PC-3 (cell line): ENCODE measurements around the gene SLC22A13. TPM values are rescaled to one million over a fixed set of nuclear protein-coding genes. Genes with fewer than 3 reads are reported as not detected.
A peak's percentile ranks its signal among the peaks of the same experiment; 100 is the strongest.

ENCODE experiments used
- ATAC-seq: fragments of 200-7000 bp; cut with Tn5 transposase; 2 replicates; pipeline ENCODE4 v1.9.1; 2020; ENCODE audit warnings: mild to moderate bottlenecking, moderate library complexity
- BruUV-seq: library from RNA; stranded (reverse); fragments of 400-500 nt; replicated peaks from 2 replicates; lab custom pipeline; 2021; lab: Mats Ljungman, UMichigan
- CTCF ChIA-PET: fragments of 300-600 bp; sonication (Branson Sonifier 250); formaldehyde crosslinking; loops from one replicate; lab custom pipeline; 2022; ENCODE audit warnings: antibody characterized with exemption; lab: Charles Lee
- POLR2A ChIA-PET: fragments of 300-600 bp; sonication (Branson Sonifier 250); formaldehyde crosslinking; loops from one replicate; lab custom pipeline; 2022; ENCODE audit warnings: antibody characterized with exemption; ENCODE audit not compliant: unreplicated experiment; lab: Charles Lee
- DNase-seq: peaks from one replicate; pipeline ENCODE4 v3.0.0-alpha.2; 2015
- H2AFZ ChIP-seq: fragments of 300-600 bp; sonication (generic); 2 replicates; pipeline ENCODE4 v1.6.0; 2016; ENCODE audit warnings: antibody characterized with exemption, low read length
- H3F3A ChIP-seq: fragments of 300-600 bp; sonication (generic); one replicate; pipeline ENCODE4 v1.6.0; 2017; ENCODE audit warnings: antibody characterized with exemption, low read length, control low read depth, mild to moderate bottlenecking; ENCODE audit not compliant: unreplicated experiment
- H3K27ac ChIP-seq: fragments of 300-600 bp; sonication (generic); 2 replicates; pipeline ENCODE4 v1.5.1; 2016; ENCODE audit warnings: mild to moderate bottlenecking, low read length
- H3K27me3 ChIP-seq: fragments of 300-600 bp; sonication (generic); 2 replicates; pipeline ENCODE4 v1.6.1; 2016; ENCODE audit warnings: low read length, mixed read lengths
- H3K36me3 ChIP-seq: fragments of 300-600 bp; sonication (generic); 2 replicates; pipeline ENCODE4 v1.6.1; 2016; ENCODE audit warnings: low read depth, mixed run types, low read length, mixed read lengths
- H3K4me1 ChIP-seq: fragments of 300-600 bp; sonication (generic); 2 replicates; pipeline ENCODE4 v1.5.1; 2016; ENCODE audit warnings: low read length; ENCODE audit not compliant: insufficient read depth
- H3K4me2 ChIP-seq: fragments of 300-600 bp; sonication (generic); 2 replicates; pipeline ENCODE4 v1.6.0; 2016; ENCODE audit warnings: low read length
- H3K4me3 ChIP-seq: fragments of 300-600 bp; sonication (generic); 2 replicates; pipeline ENCODE4 v1.5.1; 2016; ENCODE audit warnings: mild to moderate bottlenecking, low read length, mixed read lengths
- H3K79me2 ChIP-seq: fragments of 300-600 bp; sonication (generic); 2 replicates; pipeline ENCODE4 v1.6.1; 2017; ENCODE audit warnings: low read length, mixed read lengths
- H3K9ac ChIP-seq: fragments of 300-600 bp; sonication (generic); 2 replicates; pipeline ENCODE4 v1.6.0; 2016; ENCODE audit warnings: mild to moderate bottlenecking, low read length
- H3K9me2 ChIP-seq: fragments of 300-600 bp; sonication (generic); replicated peaks from 2 replicates; pipeline ENCODE4 v1.6.1; 2016; ENCODE audit warnings: mixed run types, low read length, mixed read lengths
- H3K9me3 ChIP-seq: fragments of 300-600 bp; sonication (generic); 2 replicates; pipeline ENCODE4 v1.6.1; 2016; ENCODE audit warnings: low read length, mixed read lengths
- H4K20me1 ChIP-seq: fragments of 300-600 bp; sonication (generic); 2 replicates; pipeline ENCODE4 v1.6.1; 2016; ENCODE audit warnings: low read length, mixed read lengths
- EZH2 ChIP-seq: fragments of 300-600 bp; sonication (generic); IDR thresholded peaks from one replicate; pipeline ENCODE4 v1.6.1; 2017; ENCODE audit warnings: antibody characterized with exemption, mild to moderate bottlenecking, low read length; ENCODE audit not compliant: unreplicated experiment
- EZH2phosphoT487 ChIP-seq: fragments of 300-600 bp; sonication (generic); IDR thresholded peaks from 2 replicates; pipeline ENCODE4 v1.6.1; 2018; ENCODE audit warnings: mild to moderate bottlenecking, antibody characterized with exemption, low read length, borderline replicate concordance
- intact Hi-C: fragments of 100-400 bp; cut with micrococcal nuclease; formaldehyde crosslinking; loops from 2 replicates; pipeline ENCODE4 v1.9.0; 2023
- total RNA-seq: library from RNA; depleted of rRNA; stranded (reverse); fragments of >200 nt; gene quantifications from 2 replicates; pipeline ENCODE4 v1.2.3, GENCODE V29; 2014
- TF ChIP-seq, protein P1 (sequence below): fragments of 300-600 bp; sonication (generic); conservative IDR thresholded peaks from 2 replicates; pipeline ENCODE4 v1.5.1; 2017; ENCODE audit warnings: antibody characterized with exemption, low read depth, mild to moderate bottlenecking, low read length

The SLC22A13 gene
- total RNA-seq, 1 experiment from 2014 or later, result 0.73 TPM

DNA sequence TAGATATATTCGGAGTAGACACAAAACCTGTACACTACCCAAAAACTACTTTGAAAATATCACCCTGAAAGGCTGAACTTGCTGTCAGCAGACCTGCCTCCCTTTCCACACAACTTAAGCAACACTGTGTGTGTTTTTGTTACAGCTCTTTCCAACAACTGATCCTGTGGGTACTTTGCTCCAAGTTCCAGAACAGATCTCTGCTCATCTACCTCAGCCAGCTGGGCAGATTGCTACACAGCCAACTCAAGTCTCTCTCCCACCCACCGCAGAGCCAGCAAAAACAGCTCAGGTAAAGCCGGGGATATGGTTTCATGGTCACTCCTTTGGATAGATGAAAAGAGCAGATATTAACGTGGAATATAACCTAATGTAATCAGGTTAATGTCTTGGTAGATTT is 19.7 kb upstream of the SLC22A13 start:
- no peaks in the 10 kb centered on the region for H3K9me2 ChIP-seq
- no peak for TF ChIP-seq EZH2phosphoT487
- TF ChIP-seq EZH2, result no peak
- TF ChIP-seq, protein P1, sequence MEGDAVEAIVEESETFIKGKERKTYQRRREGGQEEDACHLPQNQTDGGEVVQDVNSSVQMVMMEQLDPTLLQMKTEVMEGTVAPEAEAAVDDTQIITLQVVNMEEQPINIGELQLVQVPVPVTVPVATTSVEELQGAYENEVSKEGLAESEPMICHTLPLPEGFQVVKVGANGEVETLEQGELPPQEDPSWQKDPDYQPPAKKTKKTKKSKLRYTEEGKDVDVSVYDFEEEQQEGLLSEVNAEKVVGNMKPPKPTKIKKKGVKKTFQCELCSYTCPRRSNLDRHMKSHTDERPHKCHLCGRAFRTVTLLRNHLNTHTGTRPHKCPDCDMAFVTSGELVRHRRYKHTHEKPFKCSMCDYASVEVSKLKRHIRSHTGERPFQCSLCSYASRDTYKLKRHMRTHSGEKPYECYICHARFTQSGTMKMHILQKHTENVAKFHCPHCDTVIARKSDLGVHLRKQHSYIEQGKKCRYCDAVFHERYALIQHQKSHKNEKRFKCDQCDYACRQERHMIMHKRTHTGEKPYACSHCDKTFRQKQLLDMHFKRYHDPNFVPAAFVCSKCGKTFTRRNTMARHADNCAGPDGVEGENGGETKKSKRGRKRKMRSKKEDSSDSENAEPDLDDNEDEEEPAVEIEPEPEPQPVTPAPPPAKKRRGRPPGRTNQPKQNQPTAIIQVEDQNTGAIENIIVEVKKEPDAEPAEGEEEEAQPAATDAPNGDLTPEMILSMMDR, result no peak
- CTCF ChIA-PET, result no interaction called here
- H2AFZ ChIP-seq, result no peak overlapping the region
- no peak overlapping the region for H3K27ac ChIP-seq
- no TSS peak for BruUV-seq
- no peak overlapping the region for H3K4me2 ChIP-seq
- peaks cover 68% of the 10 kb centered on the region for H3K36me3 ChIP-seq
- peaks cover 9% of the 10 kb centered on the region for H3F3A ChIP-seq
- intact Hi-C loops, result no loop called here
- POLR2A ChIA-PET, result no interaction called here
- no peak overlapping the region for H3K9ac ChIP-seq
- H3K79me2 ChIP-seq, result no peaks in the 10 kb centered on the region
- H3K4me3 ChIP-seq, result no peak overlapping the region
- no peaks in the 10 kb centered on the region for H3K9me3 ChIP-seq
- no peaks in the 10 kb centered on the region for H3K27me3 ChIP-seq
- H3K4me1 ChIP-seq, result peaks cover 11% of the 10 kb centered on the region
- H4K20me1 ChIP-seq, result peaks cover 4% of the 10 kb centered on the region; the same call in 1 of the 2 replicates
- DNase-seq (no peak), ATAC-seq (no peak)

DNA sequence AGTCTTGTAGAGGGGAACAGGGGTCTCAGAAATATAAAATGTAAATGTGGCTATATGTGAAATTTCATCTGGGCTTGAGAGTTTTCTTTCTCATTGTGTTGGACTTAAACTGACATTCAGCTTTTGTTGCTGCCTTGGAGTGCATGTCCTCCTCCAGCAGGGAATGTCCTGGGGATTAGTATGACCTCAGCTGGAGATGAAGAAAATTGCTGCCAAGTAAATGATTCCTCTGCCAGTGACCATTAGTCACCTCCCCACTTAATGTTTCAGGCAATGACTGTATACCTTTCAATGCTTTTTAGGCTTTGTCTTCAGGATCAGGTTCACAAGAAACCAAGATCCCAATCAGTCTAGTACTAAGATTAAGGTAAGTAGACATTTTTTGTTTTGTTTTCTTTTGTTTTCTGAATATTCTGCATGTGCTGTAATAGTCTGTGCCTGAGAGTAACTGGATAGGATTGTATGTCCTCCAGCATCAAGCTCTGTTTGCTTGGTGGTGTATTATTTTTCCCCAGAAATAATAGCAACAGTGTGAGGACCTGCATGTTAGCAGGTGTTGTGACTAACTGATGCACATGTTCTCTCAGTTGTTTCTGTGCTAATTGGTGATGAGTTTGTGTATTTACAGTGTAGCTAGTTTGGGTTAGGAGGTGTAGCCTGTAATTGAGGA is 18.1 kb upstream of the SLC22A13 start:
- intact Hi-C loops, result loop anchor here (1.0 kb wide), 4 partner anchors 82 to 232 kb away; partner anchors contain the start of genes ACAA1 and OXSR1
- no peak overlapping the region for H3K4me3 ChIP-seq
- peaks cover 4% of the 10 kb centered on the region; the same call in 1 of the 2 replicates for H4K20me1 ChIP-seq
- TSS peak; percentile 20 for BruUV-seq
- H3K4me1 ChIP-seq, result peaks cover 11% of the 10 kb centered on the region
- DNase-seq, result peak; percentile 95
- peak; percentile 99 for ATAC-seq
- H3K9ac ChIP-seq, result no peak overlapping the region
- no peaks in the 10 kb centered on the region for H3K9me2 ChIP-seq
- peak overlapping the region; percentile 6 for H3K4me2 ChIP-seq
- peak overlapping the region; percentile 22; the same call in 1 of the 2 replicates for H3K27ac ChIP-seq
- H3K9me3 ChIP-seq, result no peaks in the 10 kb centered on the region
- POLR2A ChIA-PET, result no interaction called here
- peaks cover 9% of the 10 kb centered on the region for H3F3A ChIP-seq
- CTCF ChIA-PET, result interaction anchor here (0.5 to 1.4 kb wide), 5 partner anchors 15 to 130 kb away, joined by 3 to 4 read pairs (median 3); no protein-coding TSS in a partner anchor
- H3K27me3 ChIP-seq, result no peaks in the 10 kb centered on the region
- H3K36me3 ChIP-seq, result peaks cover 73% of the 10 kb centered on the region
- no peak for TF ChIP-seq EZH2
- TF ChIP-seq, protein P1, result peak; percentile 57
- H3K79me2 ChIP-seq, result no peaks in the 10 kb centered on the region
- H2AFZ ChIP-seq, result no peak overlapping the region

DNA sequence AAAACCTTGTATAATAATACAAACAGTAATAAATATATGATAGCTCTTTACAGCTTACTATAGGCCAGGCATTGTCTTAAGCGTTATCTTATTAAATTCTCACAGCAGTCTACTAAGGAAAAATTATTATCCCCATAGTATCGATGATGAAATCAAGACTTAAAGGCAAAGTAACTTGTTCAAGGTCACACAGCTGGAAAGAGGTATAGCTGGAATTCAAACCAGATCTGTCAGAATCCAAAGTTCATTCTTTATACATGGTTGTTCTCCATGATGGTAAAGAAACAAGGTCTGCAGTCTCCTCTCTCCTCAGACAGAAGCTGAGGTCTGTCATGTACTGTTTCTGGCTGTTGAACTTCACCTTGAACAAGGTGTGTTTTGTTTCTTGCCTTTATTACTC is 15.4 kb upstream of the SLC22A13 start:
- POLR2A ChIA-PET, result no interaction called here
- ATAC-seq, result no peak

More for the DNA sequence above, 15.4 kb upstream of the SLC22A13 start:
- H3K9me3 ChIP-seq, result no peaks in the 10 kb centered on the region
- no peak overlapping the region for H2AFZ ChIP-seq
- no peak overlapping the region for H3K9ac ChIP-seq
- H4K20me1 ChIP-seq, result peaks cover 4% of the 10 kb centered on the region; the same call in 1 of the 2 replicates
- H3K27ac ChIP-seq, result no peak overlapping the region
- intact Hi-C loops, result no loop called here
- no peaks in the 10 kb centered on the region for H3K79me2 ChIP-seq
- CTCF ChIA-PET, result no interaction called here
- TF ChIP-seq EZH2phosphoT487, result no peak
- TF ChIP-seq, protein P1, result no peak
- TF ChIP-seq EZH2, result no peak
- no peaks in the 10 kb centered on the region for H3K27me3 ChIP-seq
- no peak for DNase-seq
- H3K4me3 ChIP-seq, result no peak overlapping the region
- H3K4me1 ChIP-seq, result peaks cover 11% of the 10 kb centered on the region
- peaks cover 4% of the 10 kb centered on the region for H3F3A ChIP-seq
- H3K4me2 ChIP-seq, result no peak overlapping the region
- peaks cover 78% of the 10 kb centered on the region for H3K36me3 ChIP-seq
- no peaks in the 10 kb centered on the region for H3K9me2 ChIP-seq
- no TSS peak for BruUV-seq
